HepG2 (cell line): ENCODE results near the gene NR2F1. TPM values are rescaled to one million over a fixed set of nuclear protein-coding genes. Genes with fewer than 3 reads are reported as not detected.

Source experiments
- AKNA ChIP-seq: sonication (generic); formaldehyde crosslinking; IDR thresholded peaks from 2 replicates; pipeline ENCODE4 v1.4.0; 2020; ENCODE audit warnings: missing genetic modification reagents, borderline replicate concordance
- CCDC6 ChIP-seq: sonication (generic); formaldehyde crosslinking; IDR thresholded peaks from 2 replicates; pipeline ENCODE4 v1.8.1; 2022; ENCODE audit warnings: mild to moderate bottlenecking, missing genetic modification reagents, moderate library complexity
- CHCHD3 ChIP-seq: sonication (generic); formaldehyde crosslinking; IDR thresholded peaks from 2 replicates; pipeline ENCODE4 v1.8.0; 2022; ENCODE audit warnings: mild to moderate bottlenecking, missing genetic modification reagents, moderate library complexity
- CREBL2 ChIP-seq: sonication (generic); formaldehyde crosslinking; IDR thresholded peaks from 2 replicates; pipeline ENCODE4 v1.8.1; 2023; ENCODE audit warnings: missing genetic modification reagents, mild to moderate bottlenecking, borderline replicate concordance
- FOSL2 ChIP-seq: sonication (generic); formaldehyde crosslinking; IDR thresholded peaks from 2 replicates; pipeline ENCODE4 v1.4.0; 2020; ENCODE audit warnings: missing genetic modification reagents
- GATA4 ChIP-seq: sonication (generic); IDR thresholded peaks from 2 replicates; pipeline ENCODE4 v1.6.1; 2016; ENCODE audit warnings: antibody characterized with exemption, low read depth, borderline replicate concordance
- GTF3A ChIP-seq: sonication (generic); formaldehyde crosslinking; conservative IDR thresholded peaks from 2 replicates; pipeline ENCODE4 v1.4.0; 2020; ENCODE audit warnings: mild to moderate bottlenecking, missing genetic modification reagents
- IRX3 ChIP-seq: sonication (generic); formaldehyde crosslinking; IDR thresholded peaks from 2 replicates; pipeline ENCODE4 v1.8.1; 2023; ENCODE audit warnings: mild to moderate bottlenecking, low read depth, missing genetic modification reagents, borderline replicate concordance
- JUN ChIP-seq: sonication (generic); formaldehyde crosslinking; IDR thresholded peaks from 2 replicates; pipeline ENCODE4 v1.4.0; 2020; ENCODE audit warnings: mild to moderate bottlenecking, missing genetic modification reagents
- JUNB ChIP-seq: sonication (generic); formaldehyde crosslinking; IDR thresholded peaks from 2 replicates; pipeline ENCODE4 v1.8.0; 2022; ENCODE audit warnings: missing genetic modification reagents, mild to moderate bottlenecking, borderline replicate concordance
- KAT8 ChIP-seq: IDR thresholded peaks from 2 replicates; pipeline ENCODE4 v1.6.1; 2016; ENCODE audit warnings: missing genetic modification reagents, missing compliant biosample characterization
- NFE2 ChIP-seq: sonication (generic); formaldehyde crosslinking; IDR thresholded peaks from 2 replicates; pipeline ENCODE4 v1.4.0; 2020; ENCODE audit warnings: missing genetic modification reagents
- NFKBIZ ChIP-seq: IDR thresholded peaks from 2 replicates; pipeline ENCODE4 v1.6.1; 2018; ENCODE audit warnings: missing genetic modification reagents, missing compliant biosample characterization
- RARG ChIP-seq: sonication (generic); formaldehyde crosslinking; IDR thresholded peaks from 2 replicates; pipeline ENCODE4 v1.4.0; 2020; ENCODE audit warnings: low read depth, mild to moderate bottlenecking, missing genetic modification reagents
- SIN3B ChIP-seq: fragments of 150-350 bp; IDR thresholded peaks from 2 replicates; pipeline ENCODE4 v1.6.1; 2014; ENCODE audit warnings: low read length
- TCF12 ChIP-seq, 2 experiments: fragments of 450-650 bp in 1 of 2; sonication (generic) in 1 of 2; formaldehyde crosslinking in 1 of 2; IDR thresholded peaks; 2 replicates each; pipeline versions ENCODE4 v1.6.1 to v1.8.0; 2017 to 2022; ENCODE audit warnings: antibody characterized with exemption in 1 of 2, mild to moderate bottlenecking in 1 of 2, missing genetic modification reagents in 1 of 2, moderate library complexity in 1 of 2
- TRAFD1 ChIP-seq: sonication (generic); formaldehyde crosslinking; IDR thresholded peaks from 2 replicates; pipeline ENCODE4 v1.5.1; 2020; ENCODE audit warnings: missing genetic modification reagents, mild to moderate bottlenecking, borderline replicate concordance
- ZEB1 ChIP-seq: IDR thresholded peaks from 2 replicates; pipeline ENCODE4 v1.6.1; 2012; ENCODE audit warnings: mild to moderate bottlenecking, low read depth, inconsistent platforms; ENCODE audit not compliant: insufficient replicate concordance
- ZNF335 ChIP-seq: sonication (generic); formaldehyde crosslinking; IDR thresholded peaks from 2 replicates; pipeline ENCODE4 v1.4.0; 2020; ENCODE audit warnings: missing genetic modification reagents
- ZNF343 ChIP-seq: sonication (generic); formaldehyde crosslinking; IDR thresholded peaks from 2 replicates; pipeline ENCODE4 v1.4.0; 2020; ENCODE audit warnings: mild to moderate bottlenecking, missing genetic modification reagents
- ZNF383 ChIP-seq: sonication (generic); formaldehyde crosslinking; IDR thresholded peaks from 2 replicates; pipeline ENCODE4 v1.4.0; 2020; ENCODE audit warnings: missing genetic modification reagents, mild to moderate bottlenecking, borderline replicate concordance
- ZNF484 ChIP-seq: sonication (generic); formaldehyde crosslinking; IDR thresholded peaks from 2 replicates; pipeline ENCODE4 v1.5.1; 2020; ENCODE audit warnings: mild to moderate bottlenecking, low read depth, missing genetic modification reagents, borderline replicate concordance
- ZNF678 ChIP-seq: sonication (generic); formaldehyde crosslinking; IDR thresholded peaks from 2 replicates; pipeline ENCODE4 v1.4.0; 2020; ENCODE audit warnings: mild to moderate bottlenecking, missing genetic modification reagents
- ZSCAN20 ChIP-seq: sonication (generic); formaldehyde crosslinking; IDR thresholded peaks from 2 replicates; pipeline ENCODE4 v1.4.0; 2020; ENCODE audit warnings: missing genetic modification reagents, mild to moderate bottlenecking, borderline replicate concordance
- polyA plus RNA-seq, 8 experiments: library from polyadenylated mRNA; depleted of rRNA in 3 of 8; stranded (reverse) in 7 of 8; unstranded in 1 of 8; fragments of >200 nt; fragmentation: Illumina TruSeq in 4 of 8; extraction: Trizol in 4 of 8; gene quantifications; 2 replicates each; pipeline versions ENCODE4 v1.2.1 to v1.2.3, GENCODE V29; 2011 to 2016; ENCODE audit warnings: low read depth in 4 of 8, missing spikeins in 1 of 8, mixed read lengths in 1 of 8; ENCODE audit not compliant: insufficient read depth in 1 of 8
- total RNA-seq, 5 experiments: library from RNA; depleted of rRNA; stranded (reverse); fragments of >200 nt; fragmentation: Illumina TruSeq; extraction: Trizol; gene quantifications; 2 replicates each; pipeline ENCODE4 v1.2.3, GENCODE V29; 2016; ENCODE audit warnings: low read depth in 1 of 5

The NR2F1 gene
- total and polyA plus RNA-seq, 2 of the 13 experiments (the other 11 are each of a cell fraction or from before 2014, with no cell fraction given), result 17.1 to 59.7 TPM

GRCh38 chr5:93580063-93580926 is 2.7 kb upstream of the NR2F1 start (continued):
- no peak for TF ChIP-seq AKNA
- no peak for TF ChIP-seq ZEB1
- no peak; the same call in 1 of the 2 replicates for TF ChIP-seq ZNF678 (CRISPR knock-in tag)
- TF ChIP-seq FOSL2, result no peak
- no peak for TF ChIP-seq KAT8 (CRISPR knock-in tag)
- TF ChIP-seq CREBL2, result no peak
- TF ChIP-seq TCF12 (IDR thresholded peaks at IDR 0.05), result no peak
- TF ChIP-seq TCF12 (CRISPR knock-in tag; IDR thresholded peaks at IDR 0.05), result no peak
- TF ChIP-seq ZNF335 (CRISPR knock-in tag), result no peak
- no peak for TF ChIP-seq SIN3B
- TF ChIP-seq ZSCAN20 (CRISPR knock-in tag), result no peak
- TF ChIP-seq CCDC6 (CRISPR knock-in tag), result no peak
- TF ChIP-seq ZNF383 (CRISPR knock-in tag), result no peak
- TF ChIP-seq GATA4, result no peak
- no peak for TF ChIP-seq JUNB (CRISPR knock-in tag)
- TF ChIP-seq IRX3, result no peak; the same call in 1 of the 2 replicates
- no peak for TF ChIP-seq GTF3A (CRISPR knock-in tag)
- no peak for TF ChIP-seq RARG
- no peak for TF ChIP-seq TRAFD1
- no peak for TF ChIP-seq CHCHD3 (CRISPR knock-in tag)
- no peak for TF ChIP-seq JUN (CRISPR knock-in tag)
- TF ChIP-seq ZNF484, result no peak
- TF ChIP-seq NFKBIZ (CRISPR knock-in tag), result 0 out of 2 replicates have a peak, but pooled peaks have one; percentile 18
- no peak for TF ChIP-seq ZNF343 (CRISPR knock-in tag)
- TF ChIP-seq NFE2 (CRISPR knock-in tag), result no peak
